Esophagus muscularis mucosa (tissue), 3 donors: Measurements from ENCODE around the gene FADS2.

Experiments used
- CTCF ChIP-seq, 3 experiments: fragments of 200-600 bp in 2 of 3; fragments of 450-650 bp in 1 of 3; sonication (generic) in 2 of 3; IDR thresholded peaks; one replicate each; pipeline ENCODE4 v1.5.1; 2017 to 2019; ENCODE audit warnings: antibody characterized with exemption in 3 of 3, mild to moderate bottlenecking in 2 of 3, moderate library complexity in 1 of 3
- POLR2A ChIP-seq: fragments of 450-650 bp; IDR thresholded peaks from one replicate; pipeline ENCODE4 v1.6.1; 2017; ENCODE audit warnings: antibody characterized with exemption, moderate library complexity, mild to moderate bottlenecking, low read depth
- POLR2AphosphoS5 ChIP-seq, 2 donors: sonication (generic); formaldehyde crosslinking; IDR thresholded peaks; one replicate each; pipeline ENCODE4 v1.6.1; 2017; ENCODE audit warnings: antibody characterized with exemption in 2 of 2

- TF ChIP-seq POLR2A = no peak
- no peak for TF ChIP-seq CTCF (IDR thresholded peaks at IDR 0.05)
- no peak for TF ChIP-seq POLR2AphosphoS5 (IDR thresholded peaks at IDR 0.05)
These were observed 45.8 kb upstream of the FADS2 start for GRCh38 chr11:61782299-61782698.
